Measurements from ENCODE around the gene DAZAP1. TPM values are rescaled to one million over a fixed set of nuclear protein-coding genes. Genes with fewer than 3 reads are reported as not detected.
A peak's percentile ranks its signal among the peaks of the same experiment; 100 is the strongest.

The DAZAP1 gene
- total RNA-seq, 2 experiments from 2014 or later = 226 to 242 TPM

GRCh38 chr19:1379961-1380489, 27.4 kb upstream of the DAZAP1 start:
- peaks cover 14% of the 10 kb centered on the region for H3K4me1 Mint-ChIP-seq (ENCODE audit: low read depth)
- intact Hi-C loops (cut with micrococcal nuclease) = loop anchor here (5.0 kb wide), 1 partner anchor 103 kb away; the partner anchor contains the start of gene FAM174C
- peaks cover 4% of the 10 kb centered on the region for H3K27me3 Mint-ChIP-seq
- no peak overlapping the region for H3K27ac Mint-ChIP-seq
- peaks cover 3% of the 10 kb centered on the region for H3K9me3 Mint-ChIP-seq
- DNase-seq = no peak
- H3K4me3 Mint-ChIP-seq = no peak overlapping the region
- CTCF ChIA-PET = no interaction called here
- POLR2A ChIA-PET = no interaction called here
- H3K36me3 Mint-ChIP-seq = peaks cover 4% of the 10 kb centered on the region

- H3K9me3 Mint-ChIP-seq = peaks cover 3% of the 10 kb centered on the region
- CTCF ChIA-PET = interaction anchor here (1.5 to 2.1 kb wide), 2 partner anchors 18 to 103 kb away, joined by 3 to 9 read pairs; no protein-coding TSS in a partner anchor
- no peak overlapping the region for H3K4me3 Mint-ChIP-seq
- no peak for DNase-seq
- peaks cover 4% of the 10 kb centered on the region for H3K27me3 Mint-ChIP-seq
- H3K27ac Mint-ChIP-seq = no peak overlapping the region
- peaks cover 21% of the 10 kb centered on the region for H3K4me1 Mint-ChIP-seq (ENCODE audit: low read depth)
- intact Hi-C loops (cut with micrococcal nuclease) = loop anchor here (5.0 kb wide), 1 partner anchor 105 kb away; the partner anchor contains the start of gene FAM174C
- POLR2A ChIA-PET = interaction anchor here (1.2 kb wide), 1 partner anchor 111 kb away, joined by 3 read pairs; no protein-coding TSS in a partner anchor
- peaks cover 4% of the 10 kb centered on the region for H3K36me3 Mint-ChIP-seq
These were observed 25.1 kb upstream of the DAZAP1 start for GRCh38 chr19:1382250-1382649.

- Mint-ChIP-seq H3K4me3 (peak overlapping the region; percentile 80), H3K4me1 (ENCODE audit: low read depth) (peaks cover 21% of the 10 kb centered on the region), H3K27me3 (peaks cover 4% of the 10 kb centered on the region), H3K27ac (peak overlapping the region; percentile 97), H3K9me3 (peaks cover 3% of the 10 kb centered on the region), H3K36me3 (peaks cover 4% of the 10 kb centered on the region)
- CTCF ChIA-PET = interaction anchor here (0.6 to 2.1 kb wide), 9 partner anchors 10 to 163 kb away, joined by 3 to 9 read pairs (median 3); no protein-coding TSS in a partner anchor
- DNase-seq = no peak
- intact Hi-C loops (cut with micrococcal nuclease) = loop anchor here (1.0 to 5.0 kb wide), 5 partner anchors 24 to 134 kb away; partner anchors contain the start of genes C19orf25, DAZAP1 and FAM174C
- POLR2A ChIA-PET = interaction anchor here (0.8 to 1.2 kb wide), 3 partner anchors 26 to 114 kb away, joined by 3 to 5 read pairs (median 3); partner anchors contain the start of gene CIRBP
These were observed 24.4 kb upstream of the DAZAP1 start for GRCh38 chr19:1383017-1383311.

- Mint-ChIP-seq H3K27ac (peak within 1 kb of the TSS; percentile 97), H3K4me3 (peak within 1 kb of the TSS; percentile 80), H3K9me3 (peaks cover 3% of the 10 kb centered on the region), H3K27me3 (peaks cover 4% of the 10 kb centered on the region), H3K4me1 (ENCODE audit: low read depth) (peaks cover 23% of the 10 kb centered on the region), H3K36me3 (peaks cover 7% of the 10 kb centered on the region)
- POLR2A ChIA-PET = interaction anchor here (0.8 to 1.2 kb wide), 3 partner anchors 26 to 114 kb away, joined by 3 to 5 read pairs (median 3); partner anchors contain the start of gene CIRBP
- intact Hi-C loops (cut with micrococcal nuclease) = loop anchor here (1.0 to 5.0 kb wide), 5 partner anchors 24 to 134 kb away; partner anchors contain the start of genes C19orf25, DAZAP1 and FAM174C
- CTCF ChIA-PET = interaction anchor here (0.6 to 2.1 kb wide), 10 partner anchors 11 to 162 kb away, joined by 3 to 9 read pairs (median 4); no protein-coding TSS in a partner anchor
- DNase-seq = peak; percentile 95
These were observed 23.9 kb upstream of the DAZAP1 start, which contains the start of gene NDUFS7 for GRCh38 chr19:1383312-1384084. Gene NDUFS7 (plus strand): TSS chr19:1383907. CDS start chr19:1383927, 20 bp downstream.

- ChIA-PET CTCF (interaction anchor here (2.1 kb wide), 1 partner anchor 104 kb away, joined by 5 read pairs; no protein-coding TSS in a partner anchor), POLR2A (no interaction called here)
- peaks cover 4% of the 10 kb centered on the region for H3K27me3 Mint-ChIP-seq
- H3K4me1 Mint-ChIP-seq (ENCODE audit: low read depth) = peaks cover 23% of the 10 kb centered on the region
- peaks cover 12% of the 10 kb centered on the region for H3K36me3 Mint-ChIP-seq
- H3K4me3 Mint-ChIP-seq = peak overlapping the region; percentile 80
- no peak for DNase-seq
- H3K9me3 Mint-ChIP-seq = peaks cover 3% of the 10 kb centered on the region
- peak overlapping the region; percentile 75 for H3K27ac Mint-ChIP-seq
- intact Hi-C loops (cut with micrococcal nuclease) = loop anchor here (5.0 kb wide), 1 partner anchor 107 kb away; the partner anchor contains the start of gene FAM174C
These were observed 23.3 kb upstream of the DAZAP1 start for GRCh38 chr19:1384085-1384462.

GRCh38 chr19:1384478-1385110, 22.8 kb upstream of the DAZAP1 start:
- H3K27me3 Mint-ChIP-seq = peaks cover 4% of the 10 kb centered on the region
- H3K4me1 Mint-ChIP-seq (ENCODE audit: low read depth) = peaks cover 23% of the 10 kb centered on the region
- H3K4me3 Mint-ChIP-seq = peak overlapping the region; percentile 80
- no peak for DNase-seq
- ChIA-PET CTCF (interaction anchor here (2.1 kb wide), 1 partner anchor 105 kb away, joined by 5 read pairs; no protein-coding TSS in a partner anchor), POLR2A (no interaction called here)
- peaks cover 15% of the 10 kb centered on the region for H3K36me3 Mint-ChIP-seq
- H3K27ac Mint-ChIP-seq = peak overlapping the region; percentile 75
- intact Hi-C loops (cut with micrococcal nuclease) = loop anchor here (5.0 kb wide), 1 partner anchor 107 kb away; the partner anchor contains the start of gene FAM174C
- peaks cover 3% of the 10 kb centered on the region for H3K9me3 Mint-ChIP-seq

- no peak for DNase-seq
- peaks cover 4% of the 10 kb centered on the region for H3K27me3 Mint-ChIP-seq
- H3K4me3 Mint-ChIP-seq = no peak overlapping the region
- H3K9me3 Mint-ChIP-seq = peaks cover 3% of the 10 kb centered on the region
- peaks cover 23% of the 10 kb centered on the region for H3K4me1 Mint-ChIP-seq (ENCODE audit: low read depth)
- POLR2A ChIA-PET = no interaction called here
- CTCF ChIA-PET = interaction anchor here (0.6 to 2.1 kb wide), 2 partner anchors 106 to 543 kb away, joined by 3 to 5 read pairs; no protein-coding TSS in a partner anchor
- intact Hi-C loops (cut with micrococcal nuclease) = no loop called here
- peaks cover 15% of the 10 kb centered on the region for H3K36me3 Mint-ChIP-seq
- no peak overlapping the region for H3K27ac Mint-ChIP-seq
These were observed 21.6 kb upstream of the DAZAP1 start for GRCh38 chr19:1385816-1386215.

- peaks cover 3% of the 10 kb centered on the region for H3K9me3 Mint-ChIP-seq
- peaks cover 19% of the 10 kb centered on the region for H3K36me3 Mint-ChIP-seq
- peaks cover 4% of the 10 kb centered on the region for H3K27me3 Mint-ChIP-seq
- no peak overlapping the region for H3K4me3 Mint-ChIP-seq
- ChIA-PET POLR2A (interaction anchor here (0.6 kb wide), 1 partner anchor 330 kb away, joined by 3 read pairs; no protein-coding TSS in a partner anchor), CTCF (no interaction called here)
- H3K27ac Mint-ChIP-seq = no peak overlapping the region
- DNase-seq = no peak
- H3K4me1 Mint-ChIP-seq (ENCODE audit: low read depth) = peaks cover 23% of the 10 kb centered on the region
- intact Hi-C loops (cut with micrococcal nuclease) = no loop called here
These were observed 20.3 kb upstream of the DAZAP1 start for GRCh38 chr19:1386945-1387683.

- Mint-ChIP-seq H3K4me1 (ENCODE audit: low read depth) (peaks cover 21% of the 10 kb centered on the region), H3K27me3 (peaks cover 4% of the 10 kb centered on the region), H3K9me3 (peaks cover 3% of the 10 kb centered on the region), H3K27ac (no peak overlapping the region), H3K4me3 (no peak overlapping the region), H3K36me3 (peaks cover 19% of the 10 kb centered on the region)
- DNase-seq = no peak
- ChIA-PET POLR2A (interaction anchor here (0.6 kb wide), 1 partner anchor 331 kb away, joined by 3 read pairs; no protein-coding TSS in a partner anchor), CTCF (no interaction called here)
- intact Hi-C loops (cut with micrococcal nuclease) = no loop called here
These were observed 19.4 kb upstream of the DAZAP1 start for GRCh38 chr19:1387684-1388636.

- intact Hi-C loops (cut with micrococcal nuclease) = no loop called here
- Mint-ChIP-seq H3K27ac (no peak overlapping the region), H3K9me3 (no peaks in the 10 kb centered on the region), H3K36me3 (peaks cover 15% of the 10 kb centered on the region), H3K27me3 (no peaks in the 10 kb centered on the region), H3K4me1 (ENCODE audit: low read depth) (peaks cover 16% of the 10 kb centered on the region), H3K4me3 (no peak overlapping the region)
- DNase-seq = no peak
- POLR2A ChIA-PET = no interaction called here
- CTCF ChIA-PET = no interaction called here
These were observed 18.8 kb upstream of the DAZAP1 start for GRCh38 chr19:1388637-1389026.

All from activated CD4-positive, alpha-beta memory T cell treated with anti-CD3 and anti-CD28 coated beads for 36 hours (primary cell).